GM04504 (cell line): Measurements from ENCODE around the gene PRR13.
A peak's percentile ranks its signal among the peaks of the same experiment; 100 is the strongest.

Experiments
- DNase-seq: peaks from one replicate; pipeline ENCODE4 v3.0.0-alpha.2; 2012; ENCODE audit warnings: low read depth

Gene PRR13

GRCh38 chr12:53472056-53472582, 30.6 kb downstream of the PRR13 start:
- DNase-seq = no peak

- no peak for DNase-seq
Measured at GRCh38 chr12:53474077-53474476, 32.5 kb downstream of the PRR13 start.

- DNase-seq = no peak
Measured at GRCh38 chr12:53474819-53475218, 33.3 kb downstream of the PRR13 start.

GRCh38 chr12:53476769-53477209, 35.3 kb downstream of the PRR13 start:
- no peak for DNase-seq

- no peak for DNase-seq
Measured at GRCh38 chr12:53478865-53479264, 37.3 kb downstream of the PRR13 start.

GRCh38 chr12:53479331-53479730, 37.8 kb downstream of the PRR13 start:
- no peak for DNase-seq

GRCh38 chr12:53480491-53481442, 39.2 kb downstream of the PRR13 start:
- DNase-seq = no peak

- DNase-seq = peak; percentile 71
Measured at GRCh38 chr12:53481458-53481857, 39.9 kb downstream of the PRR13 start.

GRCh38 chr12:53481939-53482586, 40.5 kb downstream of the PRR13 start:
- DNase-seq = no peak

- no peak for DNase-seq
Measured at GRCh38 chr12:53482626-53483168, 41.2 kb downstream of the PRR13 start.

- no peak for DNase-seq
Measured at GRCh38 chr12:53483225-53483978, 41.9 kb downstream of the PRR13 start.

- no peak for DNase-seq
Measured at GRCh38 chr12:53483979-53484377, 42.4 kb downstream of the PRR13 start.

GRCh38 chr12:53484686-53485575, 43.4 kb downstream of the PRR13 start:
- no peak for DNase-seq

- no peak for DNase-seq
Measured at GRCh38 chr12:53485955-53486735, 44.6 kb downstream of the PRR13 start.

GRCh38 chr12:53486736-53487487, 45.4 kb downstream of the PRR13 start:
- DNase-seq = no peak

GRCh38 chr12:53489242-53489864, 47.8 kb downstream of the PRR13 start:
- DNase-seq = no peak

GRCh38 chr12:53492188-53492587, 50.7 kb downstream of the PRR13 start:
- DNase-seq = no peak

- peak; percentile 67 for DNase-seq
Measured at GRCh38 chr12:53492830-53493609, 51.5 kb downstream of the PRR13 start.
